ENCODE measurements around the gene GDF10. TPM values are rescaled to one million over a fixed set of nuclear protein-coding genes. Genes with fewer than 3 reads are reported as not detected.

The GDF10 gene
- total and polyA plus RNA-seq, 10 donors, result 0.02 to 0.35 (median 0.20) TPM; not detected in 3

GRCh38 chr10:47294501-47294900 lies 5.5 kb upstream of the GDF10 start:
- no peak for DNase-seq
- peaks cover 0 to 51% (median 0%) of the 10 kb centered on the region in 7 donors for H3K27me3 ChIP-seq (replicated peaks in 1 of 7)
- H3K36me3 ChIP-seq, result no peaks in the 10 kb centered on the region
- TF ChIP-seq POLR2AphosphoS5 (IDR thresholded peaks at IDR 0.05) (no peak), POLR2A (IDR thresholded peaks at IDR 0.05) (no peak), CTCF (IDR thresholded peaks at IDR 0.05 in 8 of 11, conservative IDR thresholded peaks at IDR 0.05 in 3 of 11) (no peak)
- H3K4me1 ChIP-seq, result peaks cover 0 to 2% (median 0%) of the 10 kb centered on the region in 6 donors
- intact Hi-C loops (cut with DNase I; ENCODE audit: low total_unique reads), result no loop called here
- no peak overlapping the region for H3K27ac ChIP-seq
- no peaks in the 10 kb centered on the region for H3K9me3 ChIP-seq
- H3K4me3 ChIP-seq, result no peak overlapping the region
- WGBS, 5 donors, result 68 to 88% (median 72%) methylated on average over 5 of the region's 5 CpGs

- no peak for DNase-seq
- no peak overlapping the region for H3K4me3 ChIP-seq
- no peaks in the 10 kb centered on the region for H3K9me3 ChIP-seq
- WGBS, 5 donors, result 83 to 92% (median 89%) methylated on average over 5 of the region's 5 CpGs
- no peaks in the 10 kb centered on the region for H3K36me3 ChIP-seq
- TF ChIP-seq CTCF (IDR thresholded peaks at IDR 0.05 in 8 of 11, conservative IDR thresholded peaks at IDR 0.05 in 3 of 11) (no peak), POLR2A (IDR thresholded peaks at IDR 0.05) (no peak), POLR2AphosphoS5 (IDR thresholded peaks at IDR 0.05) (no peak)
- peaks cover 0 to 59% (median 8%) of the 10 kb centered on the region in 7 donors for H3K27me3 ChIP-seq (replicated peaks in 1 of 7)
- intact Hi-C loops (cut with DNase I; ENCODE audit: low total_unique reads), result no loop called here
- no peak overlapping the region for H3K27ac ChIP-seq
- H3K4me1 ChIP-seq, result peaks cover 0 to 11% (median 8%) of the 10 kb centered on the region in 6 donors
Observed at GRCh38 chr10:47295411-47295810, 4.6 kb upstream of the GDF10 start.

GRCh38 chr10:47296156-47296894 lies 3.7 kb upstream of the GDF10 start:
- peaks cover 0 to 19% (median 15%) of the 10 kb centered on the region in 6 donors for H3K4me1 ChIP-seq

More at GRCh38 chr10:47296156-47296894, 3.7 kb upstream of the GDF10 start:
- intact Hi-C loops (cut with DNase I; ENCODE audit: low total_unique reads), result no loop called here
- H3K27ac ChIP-seq, result no peak overlapping the region
- H3K4me3 ChIP-seq, result no peak overlapping the region
- peaks cover 0 to 68% (median 17%) of the 10 kb centered on the region in 7 donors for H3K27me3 ChIP-seq (replicated peaks in 1 of 7)
- no peak for DNase-seq
- no peaks in the 10 kb centered on the region for H3K9me3 ChIP-seq
- H3K36me3 ChIP-seq, result no peaks in the 10 kb centered on the region
- WGBS, 5 donors, result 47 to 63% (median 55%) methylated on average over 12 of the region's 12 CpGs
- TF ChIP-seq CTCF (IDR thresholded peaks at IDR 0.05 in 8 of 11, conservative IDR thresholded peaks at IDR 0.05 in 3 of 11) (no peak), POLR2AphosphoS5 (IDR thresholded peaks at IDR 0.05) (no peak), POLR2A (IDR thresholded peaks at IDR 0.05) (no peak)
